Measurements from ENCODE around the gene ZNF579. TPM values are rescaled to one million over a fixed set of nuclear protein-coding genes. Genes with fewer than 3 reads are reported as not detected.

Gene ZNF579
- total and polyA plus RNA-seq, 10 of the 15 experiments (the other 5 are each of a cell fraction or from before 2014, with no cell fraction given), result 0.11 to 11.7 (median 1.5) TPM

- TF ChIP-seq CREB1 (IDR thresholded peaks at IDR 0.05; ENCODE audit: low read depth), result peak; percentile 92
- no peak; a peak in 1 of 4 replicates for TF ChIP-seq ETV6 (conservative IDR thresholded peaks at IDR 0.05 in 1 of 2, IDR thresholded peaks at IDR 0.05 in 1 of 2; ENCODE audit: borderline replicate concordance in 1 of 2, low read depth in 1 of 2)
- peak; percentile 94 for TF ChIP-seq GABPA (IDR thresholded peaks at IDR 0.05; ENCODE audit: low read depth)
- TF ChIP-seq ZBED1 (IDR thresholded peaks at IDR 0.05; ENCODE audit: borderline replicate concordance), result no peak
- TF ChIP-seq EP300 (IDR thresholded peaks at IDR 0.05; ENCODE audit: borderline replicate concordance in 1 of 2, control insufficient read depth in 1 of 2, low read depth in 2 of 2, low read length in 2 of 2), result 0 out of 4 replicates have a peak, but pooled peaks of 1 of the 2 experiments have one; percentile 24
- TF ChIP-seq CHD2 (IDR thresholded peaks at IDR 0.05; ENCODE audit: borderline replicate concordance, low read depth, low read length), result peak; percentile 76; the same call in 1 of the 2 replicates
- peak; percentile 82; the same call in 1 of the 2 replicates for TF ChIP-seq TARDBP (IDR thresholded peaks at IDR 0.05; ENCODE audit: borderline replicate concordance)
- peak; percentile 81 for TF ChIP-seq RCOR1 (conservative IDR thresholded peaks at IDR 0.05; ENCODE audit: low read depth, low read length)
- TF ChIP-seq ASH2L (IDR thresholded peaks at IDR 0.05; ENCODE audit: borderline replicate concordance, low read depth), result no peak
- TF ChIP-seq CBX5 (IDR thresholded peaks at IDR 0.05; ENCODE audit: low read depth), result no peak
- TF ChIP-seq FOXK2 (IDR thresholded peaks at IDR 0.05), result no peak
- TF ChIP-seq IRF3 (IDR thresholded peaks at IDR 0.05), result no peak
- no peak for TF ChIP-seq RFX5 (IDR thresholded peaks at IDR 0.05; ENCODE audit: low read depth, low read length)
- TF ChIP-seq SREBF2 (IDR thresholded peaks at IDR 0.05; ENCODE audit: low read length), result no peak
- peak; percentile 72 for TF ChIP-seq HCFC1 (IDR thresholded peaks at IDR 0.05; ENCODE audit: low read length)
- 0 out of 4 replicates have a peak, but pooled peaks of 1 of the 2 experiments have one; percentile 14 for TF ChIP-seq SRF (IDR thresholded peaks at IDR 0.05; ENCODE audit: low read depth in 2 of 2, low read length in 2 of 2)
- TF ChIP-seq MEF2B (IDR thresholded peaks at IDR 0.05; ENCODE audit: partially characterized antibody, poor library complexity, severe bottlenecking), result no peak
- TF ChIP-seq HSF1 (IDR thresholded peaks at IDR 0.05; ENCODE audit: low read depth, low read length), result no peak
- peak; percentile 92 for TF ChIP-seq NR2C1 (IDR thresholded peaks at IDR 0.05)
- no peak for TF ChIP-seq BRCA1 (IDR thresholded peaks at IDR 0.05; ENCODE audit: low read depth, low read length)
- TF ChIP-seq BCL3 (IDR thresholded peaks at IDR 0.05; ENCODE audit: borderline replicate concordance, insufficient read depth, low read depth, low read length, poor library complexity, severe bottlenecking), result no peak
Observed at GRCh38 chr19:55599468-55599841, 18.8 kb upstream of the ZNF579 start, which contains the start of gene FIZ1 (continued).
